ENCODE data around the gene GPM6B.

GPM6B gene

GRCh38 chrX:13793897-13794296 is 23.0 kb downstream of the GPM6B start:
- no peak overlapping the region for H3K4me3 ChIP-seq (ENCODE audit: low read length in 2 of 2)
- H3K27ac ChIP-seq (ENCODE audit: low read length): no peak overlapping the region
- no peaks in the 10 kb centered on the region for H3K4me1 ChIP-seq (ENCODE audit: control insufficient read depth, insufficient read depth, low read length)
- no peaks in the 10 kb centered on the region for H3K36me3 ChIP-seq (ENCODE audit: control insufficient read depth in 2 of 2, insufficient read depth in 2 of 2, low read length in 2 of 2)
- peaks cover 0 to 12% of the 10 kb centered on the region in 2 donors for H3K27me3 ChIP-seq (ENCODE audit: control insufficient read depth in 1 of 2, insufficient read depth in 2 of 2, low read length in 2 of 2)
- H3K9me3 ChIP-seq (ENCODE audit: control insufficient read depth in 2 of 2, low read length in 2 of 2): no peaks in the 10 kb centered on the region
- H3K9ac ChIP-seq (ENCODE audit: low read length in 2 of 2): no peak overlapping the region

- no peak overlapping the region for H3K9ac ChIP-seq (ENCODE audit: low read length in 2 of 2)
- H3K27me3 ChIP-seq (ENCODE audit: control insufficient read depth in 1 of 2, insufficient read depth in 2 of 2, low read length in 2 of 2): peaks cover 0 to 4% of the 10 kb centered on the region in 2 donors
- no peaks in the 10 kb centered on the region for H3K36me3 ChIP-seq (ENCODE audit: control insufficient read depth in 2 of 2, insufficient read depth in 2 of 2, low read length in 2 of 2)
- H3K27ac ChIP-seq (ENCODE audit: low read length): no peak overlapping the region
- no peaks in the 10 kb centered on the region for H3K4me1 ChIP-seq (ENCODE audit: control insufficient read depth, insufficient read depth, low read length)
- H3K9me3 ChIP-seq (ENCODE audit: control insufficient read depth in 2 of 2, low read length in 2 of 2): no peaks in the 10 kb centered on the region
- no peak overlapping the region for H3K4me3 ChIP-seq (ENCODE audit: low read length in 2 of 2)
Observed at GRCh38 chrX:13791559-13791958, 25.3 kb downstream of the GPM6B start.

- Histone ChIP-seq H3K9me3 (ENCODE audit: control insufficient read depth in 2 of 2, low read length in 2 of 2) (no peaks in the 10 kb centered on the region), H3K4me3 (ENCODE audit: low read length in 2 of 2) (no peak overlapping the region), H3K27ac (ENCODE audit: low read length) (no peak overlapping the region), H3K9ac (ENCODE audit: low read length in 2 of 2) (no peak overlapping the region), H3K27me3 (ENCODE audit: control insufficient read depth in 1 of 2, insufficient read depth in 2 of 2, low read length in 2 of 2) (peaks cover 0 to 4% of the 10 kb centered on the region in 2 donors), H3K36me3 (ENCODE audit: control insufficient read depth in 2 of 2, insufficient read depth in 2 of 2, low read length in 2 of 2) (no peaks in the 10 kb centered on the region), H3K4me1 (ENCODE audit: control insufficient read depth, insufficient read depth, low read length) (no peaks in the 10 kb centered on the region)
Observed at GRCh38 chrX:13791145-13791544, 25.7 kb downstream of the GPM6B start.

GRCh38 chrX:13790206-13791131 is 26.4 kb downstream of the GPM6B start:
- Histone ChIP-seq H3K9me3 (ENCODE audit: control insufficient read depth in 2 of 2, low read length in 2 of 2) (no peaks in the 10 kb centered on the region), H3K4me3 (ENCODE audit: low read length in 2 of 2) (no peak overlapping the region), H3K27ac (ENCODE audit: low read length) (no peak overlapping the region), H3K4me1 (ENCODE audit: control insufficient read depth, insufficient read depth, low read length) (no peaks in the 10 kb centered on the region), H3K36me3 (ENCODE audit: control insufficient read depth in 2 of 2, insufficient read depth in 2 of 2, low read length in 2 of 2) (no peaks in the 10 kb centered on the region), H3K9ac (ENCODE audit: low read length in 2 of 2) (no peak overlapping the region), H3K27me3 (ENCODE audit: control insufficient read depth in 1 of 2, insufficient read depth in 2 of 2, low read length in 2 of 2) (peaks cover 0 to 10% of the 10 kb centered on the region in 2 donors)

- no peaks in the 10 kb centered on the region for H3K4me1 ChIP-seq (ENCODE audit: control insufficient read depth, insufficient read depth, low read length)
- H3K9me3 ChIP-seq (ENCODE audit: control insufficient read depth in 2 of 2, low read length in 2 of 2): no peaks in the 10 kb centered on the region
- no peak overlapping the region for H3K4me3 ChIP-seq (ENCODE audit: low read length in 2 of 2)
- H3K27me3 ChIP-seq (ENCODE audit: control insufficient read depth in 1 of 2, insufficient read depth in 2 of 2, low read length in 2 of 2): peaks cover 0 to 17% of the 10 kb centered on the region in 2 donors
- no peaks in the 10 kb centered on the region for H3K36me3 ChIP-seq (ENCODE audit: control insufficient read depth in 2 of 2, insufficient read depth in 2 of 2, low read length in 2 of 2)
- no peak overlapping the region for H3K27ac ChIP-seq (ENCODE audit: low read length)
- H3K9ac ChIP-seq (ENCODE audit: low read length in 2 of 2): no peak overlapping the region
Observed at GRCh38 chrX:13786048-13786447, 30.8 kb downstream of the GPM6B start.

- H3K27me3 ChIP-seq (ENCODE audit: control insufficient read depth in 1 of 2, insufficient read depth in 2 of 2, low read length in 2 of 2): peaks cover 0 to 16% of the 10 kb centered on the region in 2 donors
Observed at GRCh38 chrX:13780868-13781427, 35.9 kb downstream of the GPM6B start.

GRCh38 chrX:13778916-13779315 is 38.0 kb downstream of the GPM6B start:
- Histone ChIP-seq H3K27me3 (ENCODE audit: control insufficient read depth in 1 of 2, insufficient read depth in 2 of 2, low read length in 2 of 2) (peaks cover 0 to 11% of the 10 kb centered on the region in 2 donors), H3K4me1 (ENCODE audit: control insufficient read depth, insufficient read depth, low read length) (no peaks in the 10 kb centered on the region), H3K4me3 (ENCODE audit: low read length in 2 of 2) (no peak overlapping the region), H3K27ac (ENCODE audit: low read length) (no peak overlapping the region), H3K36me3 (ENCODE audit: control insufficient read depth in 2 of 2, insufficient read depth in 2 of 2, low read length in 2 of 2) (peaks cover 0 to 6% of the 10 kb centered on the region in 2 donors), H3K9ac (ENCODE audit: low read length in 2 of 2) (no peak overlapping the region), H3K9me3 (ENCODE audit: control insufficient read depth in 2 of 2, low read length in 2 of 2) (no peaks in the 10 kb centered on the region)

More at GRCh38 chrX:13780868-13781427, 35.9 kb downstream of the GPM6B start:
- Histone ChIP-seq H3K36me3 (ENCODE audit: control insufficient read depth in 2 of 2, insufficient read depth in 2 of 2, low read length in 2 of 2) (no peaks in the 10 kb centered on the region), H3K4me1 (ENCODE audit: control insufficient read depth, insufficient read depth, low read length) (no peaks in the 10 kb centered on the region), H3K9ac (ENCODE audit: low read length in 2 of 2) (no peak overlapping the region), H3K27ac (ENCODE audit: low read length) (no peak overlapping the region), H3K9me3 (ENCODE audit: control insufficient read depth in 2 of 2, low read length in 2 of 2) (no peaks in the 10 kb centered on the region), H3K4me3 (ENCODE audit: low read length in 2 of 2) (no peak overlapping the region)

- H3K27ac ChIP-seq (ENCODE audit: low read length): no peak overlapping the region
- peaks cover 0 to 6% of the 10 kb centered on the region in 2 donors for H3K36me3 ChIP-seq (ENCODE audit: control insufficient read depth in 2 of 2, insufficient read depth in 2 of 2, low read length in 2 of 2)
- H3K4me3 ChIP-seq (ENCODE audit: low read length in 2 of 2): no peak overlapping the region
Observed at GRCh38 chrX:13776387-13776786, 40.5 kb downstream of the GPM6B start.

GRCh38 chrX:13775837-13776236 is 41.1 kb downstream of the GPM6B start:
- no peak overlapping the region for H3K4me3 ChIP-seq (ENCODE audit: low read length in 2 of 2)
- H3K9ac ChIP-seq (ENCODE audit: low read length in 2 of 2): no peak overlapping the region
- H3K4me1 ChIP-seq (ENCODE audit: control insufficient read depth, insufficient read depth, low read length): no peaks in the 10 kb centered on the region
- no peaks in the 10 kb centered on the region for H3K9me3 ChIP-seq (ENCODE audit: control insufficient read depth in 2 of 2, low read length in 2 of 2)
- H3K36me3 ChIP-seq (ENCODE audit: control insufficient read depth in 2 of 2, insufficient read depth in 2 of 2, low read length in 2 of 2): peaks cover 0 to 6% of the 10 kb centered on the region in 2 donors
- H3K27me3 ChIP-seq (ENCODE audit: control insufficient read depth in 1 of 2, insufficient read depth in 2 of 2, low read length in 2 of 2): peaks cover 0 to 2% of the 10 kb centered on the region in 2 donors
- H3K27ac ChIP-seq (ENCODE audit: low read length): no peak overlapping the region

More at GRCh38 chrX:13776387-13776786, 40.5 kb downstream of the GPM6B start:
- H3K27me3 ChIP-seq (ENCODE audit: control insufficient read depth in 1 of 2, insufficient read depth in 2 of 2, low read length in 2 of 2): peaks cover 0 to 2% of the 10 kb centered on the region in 2 donors
- H3K9ac ChIP-seq (ENCODE audit: low read length in 2 of 2): no peak overlapping the region
- H3K4me1 ChIP-seq (ENCODE audit: control insufficient read depth, insufficient read depth, low read length): no peaks in the 10 kb centered on the region
- no peaks in the 10 kb centered on the region for H3K9me3 ChIP-seq (ENCODE audit: control insufficient read depth in 2 of 2, low read length in 2 of 2)

- Histone ChIP-seq H3K27me3 (ENCODE audit: control insufficient read depth in 1 of 2, insufficient read depth in 2 of 2, low read length in 2 of 2) (no peaks in the 10 kb centered on the region), H3K9ac (ENCODE audit: low read length in 2 of 2) (no peak overlapping the region), H3K4me3 (ENCODE audit: low read length in 2 of 2) (no peak overlapping the region), H3K27ac (ENCODE audit: low read length) (no peak overlapping the region), H3K36me3 (ENCODE audit: control insufficient read depth in 2 of 2, insufficient read depth in 2 of 2, low read length in 2 of 2) (peaks cover 0 to 6% of the 10 kb centered on the region in 2 donors), H3K4me1 (ENCODE audit: control insufficient read depth, insufficient read depth, low read length) (no peaks in the 10 kb centered on the region), H3K9me3 (ENCODE audit: control insufficient read depth in 2 of 2, low read length in 2 of 2) (no peaks in the 10 kb centered on the region)
Observed at GRCh38 chrX:13774696-13775095, 42.2 kb downstream of the GPM6B start.

Data from stomach smooth muscle (tissue), 2 donors.